ENCODE data around the gene CYP2W1.
"Not testable (repeated sequence)": the region's sequence is repeated elsewhere in the genome, so short reads cannot be mapped to it uniquely, and the experiment has no call there.

The CYP2W1 gene

GRCh38 chr7:1029637-1030443 lies 46.9 kb downstream of the CYP2W1 start:
- no peak for DNase-seq (ENCODE audit: low read depth)

- no peak for DNase-seq (ENCODE audit: low read depth)
Measured at GRCh38 chr7:1030444-1031070, 47.6 kb downstream of the CYP2W1 start.

- no peak for DNase-seq (ENCODE audit: low read depth)
Measured at GRCh38 chr7:1031716-1032455, 48.9 kb downstream of the CYP2W1 start.

- DNase-seq (ENCODE audit: low read depth): no peak
Measured at GRCh38 chr7:1032536-1033181, 49.7 kb downstream of the CYP2W1 start.

GRCh38 chr7:1033546-1034145 lies 50.7 kb downstream of the CYP2W1 start:
- no peak for DNase-seq (ENCODE audit: low read depth)

- DNase-seq (ENCODE audit: low read depth): not testable (repeated sequence)
Measured at GRCh38 chr7:1034769-1035168, 51.8 kb downstream of the CYP2W1 start.

GRCh38 chr7:1036164-1036928 lies 53.4 kb downstream of the CYP2W1 start:
- DNase-seq (ENCODE audit: low read depth): not testable (repeated sequence)

All from stimulated activated CD8-positive, alpha-beta memory T cell treated with anti-CD3 and anti-CD28 coated beads, Interleukin-12 subunit alpha, Interleukin-12 subunit beta, amount 100 ng/mL, for 4 hours (primary cell).